K562 (cell line): ENCODE measurements around the gene RNF145. TPM values are rescaled to one million over a fixed set of nuclear protein-coding genes. Genes with fewer than 3 reads are reported as not detected.

ENCODE experiments used
- ATAC-seq: fragments of 200-7000 bp; cut with Tn5 transposase; 3 replicates; pipeline ENCODE4 v1.9.1; 2020; ENCODE audit warnings: moderate library complexity
- BruUV-seq: library from RNA; stranded (reverse); fragments of 400-500 nt; replicated peaks from 2 replicates; lab custom pipeline; 2021; lab: Mats Ljungman, UMichigan
- CTCF ChIA-PET: fragments of 300-600 bp; formaldehyde crosslinking; extraction: SDS; loops from one replicate; lab custom pipeline; 2021; ENCODE audit warnings: low intra/inter-chr PET ratio; lab: Yijun Ruan, JAX
- POLR2A ChIA-PET: fragments of 300-600, 350-650 bp; sonication (Branson Sonifier 250); formaldehyde crosslinking; extraction: SDS; loops from one replicate; lab custom pipeline; 2021; ENCODE audit warnings: antibody characterized with exemption, inconsistent platforms; lab: Yijun Ruan, JAX
- DNase-seq, 4 experiments: peaks; one replicate each; pipeline versions ENCODE4 v3.0.0 to v3.0.0-alpha.2; 2011 to 2018; ENCODE audit warnings: low spot score in 3 of 4, mixed read lengths in 3 of 4; ENCODE audit errors: extremely low read depth in 1 of 4
- FAIRE-seq: peaks from 2 replicates; lab custom pipeline; 2011; peaks lifted over from hg19 to GRCh38; lab: Jason Lieb, UNC
- H2AFZ ChIP-seq: 2 replicates; pipeline ENCODE4 v1.6.0; 2011; ENCODE audit warnings: low read depth, low read length, control low read depth, inconsistent platforms
- H3K27ac ChIP-seq: fragments of 200-600 bp; 3 replicates; pipeline ENCODE4 v1.8.0; 2011; ENCODE audit warnings: low read depth, mild to moderate bottlenecking, control low read depth, inconsistent platforms, low read length, moderate library complexity, mixed read lengths; ENCODE audit errors: extremely low read depth
- H3K27me3 ChIP-seq, 2 experiments: fragments of 300-600 bp in 1 of 2; 2 replicates in 1 of 2; 3 replicates in 1 of 2; pipeline versions ENCODE4 v1.6.0 to v1.8.0; 2011; ENCODE audit warnings: inconsistent platforms in 2 of 2, low read length in 2 of 2, mild to moderate bottlenecking in 1 of 2, mixed read lengths in 1 of 2, moderate library complexity in 1 of 2; ENCODE audit not compliant: control insufficient read depth in 2 of 2, insufficient read depth in 2 of 2
- H3K36me3 ChIP-seq: fragments of 300-600 bp; 3 replicates; pipeline ENCODE4 v1.8.0; 2011; ENCODE audit warnings: mild to moderate bottlenecking, low read length, inconsistent platforms; ENCODE audit not compliant: control insufficient read depth, insufficient read depth
- H3K4me1 ChIP-seq, 2 experiments: fragments of 200-600 bp in 1 of 2; replicated peaks in 1 of 2; 2 replicates in 1 of 2; 3 replicates in 1 of 2; pipeline versions ENCODE4 v1.5.1 to v1.8.0; 2011; ENCODE audit warnings: inconsistent platforms in 2 of 2, low read length in 2 of 2, mild to moderate bottlenecking in 1 of 2, mixed read lengths in 1 of 2, moderate library complexity in 1 of 2; ENCODE audit not compliant: control insufficient read depth in 2 of 2, insufficient read depth in 2 of 2
- H3K4me2 ChIP-seq: 2 replicates; pipeline ENCODE4 v1.6.1; 2011; ENCODE audit warnings: low read length, control low read depth, inconsistent platforms, mixed read lengths; ENCODE audit not compliant: insufficient read depth
- H3K4me3 ChIP-seq: fragments of 200-600 bp; sonication (generic), shearing (Covaris generic); 2 replicates; pipeline ENCODE4 v1.5.1; 2016; ENCODE audit warnings: control low read depth, inconsistent platforms
- H3K79me2 ChIP-seq: fragments of 200-600 bp; 3 replicates; pipeline ENCODE4 v1.8.0; 2011; ENCODE audit warnings: low read length, inconsistent platforms; ENCODE audit not compliant: control insufficient read depth, insufficient read depth
- H3K9ac ChIP-seq, 2 experiments: 2 replicates each; pipeline versions ENCODE4 v1.6.0 to v1.6.1; 2011; ENCODE audit warnings: low read depth in 2 of 2, low read length in 2 of 2, control low read depth in 1 of 2, inconsistent platforms in 1 of 2, mild to moderate bottlenecking in 1 of 2, mixed read lengths in 1 of 2; ENCODE audit not compliant: insufficient read depth in 1 of 2
- H3K9me1 ChIP-seq: one replicate; pipeline ENCODE4 v1.6.0; 2011; ENCODE audit warnings: inconsistent platforms, mild to moderate bottlenecking, low read length, moderate library complexity; ENCODE audit not compliant: control insufficient read depth, insufficient read depth
- H3K9me3 ChIP-seq: replicated peaks from 2 replicates; pipeline ENCODE4 v1.5.1; 2011; ENCODE audit warnings: low read depth, low read length, inconsistent platforms; ENCODE audit not compliant: control insufficient read depth, insufficient read depth
- H4K20me1 ChIP-seq: replicated peaks from 2 replicates; pipeline ENCODE4 v1.6.1; 2011; ENCODE audit warnings: low read length, inconsistent platforms, mixed read lengths; ENCODE audit not compliant: control insufficient read depth, insufficient read depth
- ARHGAP35 ChIP-seq: fragments of 450-650 bp; IDR thresholded peaks from 2 replicates; pipeline ENCODE4 v1.6.1; 2018; ENCODE audit not compliant: partially characterized antibody
- CCNT2 ChIP-seq: IDR thresholded peaks from 2 replicates; pipeline ENCODE4 v1.6.1; 2011; ENCODE audit warnings: borderline replicate concordance, low read depth, mild to moderate bottlenecking, moderate library complexity, mixed read lengths, low read length; ENCODE audit not compliant: insufficient read length; ENCODE audit errors: extremely low read depth
- DPF2 ChIP-seq: fragments of 450-650 bp; IDR thresholded peaks from 2 replicates; pipeline ENCODE4 v1.6.1; 2016
- NFE2 ChIP-seq: IDR thresholded peaks from 2 replicates; pipeline ENCODE4 v1.6.1; 2014; ENCODE audit warnings: antibody characterized with exemption, low read depth
- WGBS: fragments of 100-300 bp; shearing (Covaris generic); methylation state at CpG from one replicate; pipeline ENCODE4 v1.1.6; 2016; ENCODE audit warnings: low coverage, mixed read lengths; ENCODE audit not compliant: insufficient coverage; ENCODE audit errors: missing lambda C conversion rate; 5-methylcytosine and 5-hydroxymethylcytosine counted together
- in situ Hi-C: fragments of 300-500 bp; cut with MboI; formaldehyde crosslinking; loops from 4 replicates; pipeline ENCODE4 v1.15.0; 2018; ENCODE audit warnings: inconsistent platforms, mixed read lengths
- intact Hi-C: fragments of 100-400 bp; cut with micrococcal nuclease; formaldehyde crosslinking; loops from 2 replicates; pipeline ENCODE4 v1.14.2; 2022
- polyA plus RNA-seq, 8 experiments: library from polyadenylated mRNA; depleted of rRNA in 4 of 8; stranded (reverse) in 5 of 8; unstranded in 3 of 8; fragments of >200 nt; fragmentation: Nextera tagmentation in 2 of 8; fragmentation: Illumina TruSeq in 1 of 8; extraction: Ambion mirVana in 2 of 8; extraction: Trizol in 1 of 8; gene quantifications; 2 replicates each; pipeline versions ENCODE4 v1.2.1 to v1.2.3, GENCODE V29; 2011 to 2014; ENCODE audit warnings: inconsistent platforms in 1 of 8, missing spikeins in 1 of 8
- total RNA-seq, 7 experiments: library from RNA; depleted of rRNA in 6 of 7; stranded (reverse); fragments of >200 nt in 6 of 7; fragmentation: Illumina TruSeq in 2 of 7; extraction: Trizol in 2 of 7; gene quantifications; 2 replicates each; pipeline versions ENCODE4 v1.2.1 to v1.2.3, GENCODE V29; 2011 to 2021; ENCODE audit warnings: low replicate concordance in 1 of 7

Gene RNF145
- total and polyA plus RNA-seq, 9 of the 15 experiments (the other 6 are each of a cell fraction or from before 2014, with no cell fraction given), result 13.6 to 40.7 (median 25.4) TPM

GRCh38 chr5:159175547-159175946 lies 33.8 kb downstream of the RNF145 start:
- no peak overlapping the region for H3K4me3 ChIP-seq
- POLR2A ChIA-PET, result interaction anchor here (1.1 to 1.8 kb wide), 3 partner anchors 19 to 32 kb away, joined by 3 to 4 read pairs (median 4); no protein-coding TSS in a partner anchor
- H3K4me2 ChIP-seq, result no peak overlapping the region

GRCh38 chr5:159174511-159175168 lies 34.7 kb downstream of the RNF145 start:
- ChIA-PET POLR2A (interaction anchor here (0.8 kb wide), 1 partner anchor 1055 kb away, joined by 3 read pairs; no protein-coding TSS in a partner anchor), CTCF (no interaction called here)
- H3K4me2 ChIP-seq, result no peak overlapping the region
- peaks cover 0 to 8% of the 10 kb centered on the region in 2 experiments; a peak in 2 of 5 replicates for H3K4me1 ChIP-seq
- ATAC-seq (no peak), DNase-seq (no peak), FAIRE-seq (no peak)
- TF ChIP-seq CCNT2 (no peak), NFE2 (peak; percentile 32; the same call in 1 of the 2 replicates)
- H2AFZ ChIP-seq, result no peak overlapping the region
- H3K27ac ChIP-seq, result no peak overlapping the region
- H3K9me3 ChIP-seq, result no peaks in the 10 kb centered on the region
- H3K27me3 ChIP-seq, result no peaks in the 10 kb centered on the region
- peaks cover 29% of the 10 kb centered on the region for H3K79me2 ChIP-seq
- BruUV-seq, result no TSS peak
- intact Hi-C loops, result no loop called here
- H3K4me3 ChIP-seq, result no peak overlapping the region
- H4K20me1 ChIP-seq, result no peaks in the 10 kb centered on the region; the same call in 1 of the 2 replicates
- H3K9ac ChIP-seq, result no peak overlapping the region
- no peaks in the 10 kb centered on the region for H3K9me1 ChIP-seq
- in situ Hi-C loops, result loop anchor here (25.0 kb wide), 1 partner anchor 813 kb away; no protein-coding TSS in a partner anchor
- peaks cover 71% of the 10 kb centered on the region; the same call in 2 of the 3 replicates for H3K36me3 ChIP-seq

More at GRCh38 chr5:159175547-159175946, 33.8 kb downstream of the RNF145 start:
- TF ChIP-seq ARHGAP35 (no peak), DPF2 (0 out of 2 replicates have a peak, but pooled peaks have one; percentile 25)
- in situ Hi-C loops, result no loop called here
- Histone ChIP-seq H4K20me1 (no peaks in the 10 kb centered on the region; the same call in 1 of the 2 replicates), H3K9me3 (no peaks in the 10 kb centered on the region), H3K9ac (no peak overlapping the region), H3K36me3 (peaks cover 72% of the 10 kb centered on the region; the same call in 2 of the 3 replicates), H3K79me2 (peaks cover 33% of the 10 kb centered on the region), H3K9me1 (no peaks in the 10 kb centered on the region), H3K4me1 (peaks cover 0 to 13% of the 10 kb centered on the region in 2 experiments; a peak in 2 of 5 replicates), H3K27me3 (no peaks in the 10 kb centered on the region), H2AFZ (no peak overlapping the region), H3K27ac (peak overlapping the region; percentile 39; the same call in 1 of the 3 replicates)
- CTCF ChIA-PET, result no interaction called here
- ATAC-seq, result peak; percentile 74
- FAIRE-seq, result no peak
- intact Hi-C loops, result no loop called here
- no peak for DNase-seq
- no TSS peak for BruUV-seq
- 6% methylated on average over 1 of the region's 1 CpG for WGBS
